GM12873 (cell line): ENCODE measurements around the gene SPATA31D1.

Source experiments
- CTCF ChIP-seq: IDR thresholded peaks from 2 replicates; pipeline ENCODE4 v1.5.1; 2012; ENCODE audit warnings: low read depth, mild to moderate bottlenecking, moderate library complexity, low read length, control low read depth; ENCODE audit not compliant: insufficient read depth; ENCODE audit errors: missing control alignments

Gene SPATA31D1

DNA sequence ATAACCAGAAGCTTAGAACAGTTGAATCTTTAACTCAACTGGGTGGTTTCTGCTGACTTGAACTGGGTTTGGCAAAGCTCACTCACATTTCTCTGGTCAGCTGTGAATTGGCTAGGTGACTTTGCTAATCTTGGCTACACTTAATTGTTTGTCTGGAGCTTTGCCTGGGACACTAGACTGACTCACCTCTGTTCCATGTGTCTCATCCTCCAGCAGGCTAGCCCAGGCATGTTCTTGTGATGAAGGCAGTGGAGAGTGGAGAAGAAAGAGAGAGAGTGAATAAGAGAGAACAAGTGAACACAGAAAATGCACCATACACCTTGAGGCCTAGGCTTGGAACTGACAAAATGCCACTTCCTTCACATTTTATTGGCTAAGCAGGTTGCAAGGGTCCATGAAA is 32.6 kb downstream of the SPATA31D1 start:
- TF ChIP-seq CTCF, result no peak

GRCh38 chr9:82022121-82022520 is 33.5 kb downstream of the SPATA31D1 start:
- TF ChIP-seq CTCF, result no peak

DNA sequence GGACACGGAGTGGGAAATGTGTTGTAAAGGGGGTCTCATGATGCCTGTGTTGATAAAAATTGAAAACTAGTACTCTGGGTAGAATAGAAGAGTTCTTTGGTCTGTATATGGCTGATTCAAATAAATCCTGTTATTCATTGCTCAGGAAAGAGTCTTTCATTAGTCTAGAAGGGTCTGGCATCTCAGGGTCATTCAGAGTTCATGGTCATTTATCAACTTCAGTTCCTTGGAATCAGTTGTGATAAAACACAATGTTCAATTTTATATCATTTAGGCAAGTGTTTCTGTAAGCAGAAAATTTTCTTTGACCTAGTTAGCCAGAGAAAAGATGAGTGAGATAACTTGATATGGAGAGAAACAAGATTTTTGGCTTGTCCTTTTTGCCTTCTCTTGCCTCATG is 36.3 kb downstream of the SPATA31D1 start:
- TF ChIP-seq CTCF, result no peak

DNA sequence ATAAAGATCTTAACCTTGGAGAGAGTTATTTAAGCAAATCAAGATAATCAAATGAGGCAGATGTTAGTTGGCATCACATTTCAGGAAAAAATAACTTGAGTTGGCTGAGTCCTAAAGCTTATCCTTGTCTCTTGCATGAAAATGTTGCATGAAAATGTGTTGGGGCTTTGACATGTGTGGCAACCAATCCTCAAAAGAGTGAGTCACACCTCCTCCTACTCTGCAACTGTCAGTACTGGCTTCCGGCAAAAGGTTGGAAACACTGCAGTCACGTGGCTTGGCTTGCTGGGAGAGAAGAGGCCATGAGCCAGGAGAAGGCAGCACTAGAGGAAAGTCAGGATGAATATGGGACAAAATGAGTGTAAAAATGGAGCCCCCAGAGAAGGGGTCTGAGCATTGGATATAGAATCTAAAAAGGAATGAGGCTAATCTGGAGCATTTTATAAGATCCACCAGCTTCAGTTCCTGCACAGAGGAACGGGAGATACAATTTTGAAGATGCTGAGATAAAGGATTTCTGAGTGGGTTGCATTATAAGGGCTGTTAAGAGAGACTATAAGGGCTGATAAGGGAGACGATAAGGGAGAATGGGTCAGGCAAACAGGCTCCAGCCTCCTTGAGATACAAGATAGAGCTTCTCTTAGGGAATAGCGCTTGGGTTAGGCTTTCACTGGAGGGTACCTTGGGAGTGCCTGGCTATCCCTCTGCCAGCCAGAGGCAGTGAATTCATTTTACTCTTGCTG is 43.1 kb downstream of the SPATA31D1 start:
- no peak for TF ChIP-seq CTCF

DNA sequence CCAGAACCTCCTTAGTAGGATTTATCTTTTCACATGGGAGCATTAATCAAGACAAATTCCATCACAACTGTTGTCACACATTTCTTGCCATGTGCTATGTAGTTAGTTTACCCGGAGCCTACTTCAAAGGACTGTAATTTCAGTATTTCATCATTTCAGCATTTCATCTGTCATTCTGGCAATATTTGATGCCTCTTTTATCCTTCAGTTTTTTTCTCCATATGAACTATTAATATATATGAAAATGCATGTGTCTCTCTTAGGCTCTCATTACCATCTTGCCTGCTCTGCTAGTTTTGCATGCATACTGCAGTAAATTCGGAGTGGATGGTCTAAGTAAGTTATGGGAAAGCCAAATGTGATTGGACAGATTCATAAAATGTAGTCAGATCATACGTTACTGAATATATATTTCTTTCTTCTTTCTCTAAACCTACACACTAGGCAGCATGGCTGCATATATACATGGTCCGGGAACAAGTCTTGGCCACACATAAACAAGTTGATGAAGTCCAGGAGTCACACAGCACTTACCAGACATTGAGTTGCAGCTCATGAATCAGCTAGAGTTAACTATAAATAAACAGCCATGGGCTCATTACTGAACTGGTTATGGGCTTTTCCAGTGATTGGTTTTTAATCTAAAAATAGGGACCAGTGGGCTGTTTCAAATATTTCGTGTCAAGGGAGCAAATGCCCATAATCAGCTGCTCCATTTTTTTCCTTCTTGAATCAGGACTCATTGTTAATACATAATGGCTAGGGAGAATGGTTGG is 46.6 kb downstream of the SPATA31D1 start:
- no peak for TF ChIP-seq CTCF

DNA sequence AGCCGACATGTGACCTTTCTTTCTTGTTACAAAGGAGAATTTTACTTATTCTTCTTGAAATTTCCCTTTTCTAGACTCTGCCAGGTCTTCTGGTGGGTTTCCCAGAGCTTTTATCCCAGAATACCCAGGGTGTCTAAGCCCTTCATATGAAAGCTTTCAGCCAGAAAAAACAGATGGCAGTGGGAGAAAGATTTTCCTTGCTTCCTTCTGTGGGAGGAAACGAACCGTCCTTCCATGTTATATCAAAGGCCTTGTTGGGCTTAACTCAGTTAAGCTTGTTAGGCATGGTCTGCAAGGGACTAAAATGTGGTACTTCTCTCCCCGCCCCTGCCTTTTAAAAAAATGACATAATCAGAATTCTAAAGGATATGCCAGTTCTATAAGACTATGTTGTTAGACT is 47.5 kb downstream of the SPATA31D1 start:
- no peak for TF ChIP-seq CTCF

- no peak for TF ChIP-seq CTCF
These were observed 48.6 kb downstream of the SPATA31D1 start for GRCh38 chr9:82037126-82037525.
